DND-41 (cell line): ENCODE results near the gene GPC1.

Experiments used
- CTCF ChIP-seq: IDR thresholded peaks from 2 replicates; pipeline ENCODE4 v1.5.1; 2012; ENCODE audit warnings: borderline replicate concordance, low read length, moderate library complexity, mild to moderate bottlenecking; ENCODE audit not compliant: poor library complexity, severe bottlenecking; ENCODE audit errors: extremely low read depth
- EZH2 ChIP-seq: IDR thresholded peaks from 3 replicates; pipeline ENCODE4 v1.6.1; 2012; ENCODE audit warnings: borderline replicate concordance, low read depth, mild to moderate bottlenecking, moderate library complexity, low read length, inconsistent platforms; ENCODE audit not compliant: severe bottlenecking

DNA sequence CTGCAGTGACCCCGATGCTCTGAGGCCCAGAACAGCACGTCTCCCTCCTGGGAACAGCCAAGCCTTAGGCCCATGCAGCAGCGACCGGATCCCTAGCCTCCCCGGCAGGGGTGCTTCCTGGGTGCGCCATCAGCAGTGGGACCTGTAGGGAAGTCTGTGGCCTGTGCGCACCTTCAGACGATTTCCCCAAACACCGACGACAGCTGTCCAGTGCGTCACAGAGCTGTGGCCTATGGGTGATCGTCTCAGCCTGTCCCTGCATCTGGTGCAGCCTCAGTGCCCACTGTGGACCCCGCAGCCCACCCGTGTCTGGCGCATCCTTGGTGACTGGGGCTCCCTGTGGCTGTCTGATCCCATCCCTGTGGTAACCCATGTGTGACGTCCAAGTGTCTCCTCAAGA, 9.0 kb downstream of the GPC1 start:
- TF ChIP-seq CTCF = no peak
- TF ChIP-seq EZH2 = no peak
